ENCODE data around the gene GSDMA. TPM values are rescaled to one million over a fixed set of nuclear protein-coding genes. Genes with fewer than 3 reads are reported as not detected.

The GSDMA gene
- total RNA-seq, 1 donor from 2014 or later, result 0.29 TPM

DNA sequence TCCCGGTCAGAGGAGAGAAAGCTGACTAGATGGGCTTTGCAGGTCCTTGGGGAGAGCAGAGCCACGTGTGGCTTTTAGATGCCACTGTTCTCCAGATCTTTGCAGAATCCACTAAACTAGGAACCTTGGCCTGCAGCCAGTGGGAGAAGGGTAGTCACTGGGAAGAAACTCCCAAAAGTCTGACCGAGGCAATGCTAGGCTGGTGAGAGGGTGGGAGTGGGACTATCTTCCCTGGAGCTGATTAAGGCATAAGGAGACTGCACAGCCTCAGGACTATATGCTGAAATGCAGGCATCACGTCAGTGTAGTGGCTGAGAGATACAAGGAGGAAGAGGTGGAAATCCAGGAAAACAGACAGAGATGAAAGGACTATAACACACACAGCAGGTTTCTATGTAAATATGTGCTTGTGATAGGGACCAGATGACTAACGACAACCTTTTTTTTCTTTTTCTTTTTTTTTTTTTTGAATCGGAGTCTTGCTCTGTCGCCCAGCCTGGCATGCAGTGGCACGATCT, 2.2 kb upstream of the GSDMA start:
- ATAC-seq (no peak), DNase-seq (no peak)
- H3K4me1 ChIP-seq, result peaks cover 3% of the 10 kb centered on the region
- TF ChIP-seq, protein P1, sequence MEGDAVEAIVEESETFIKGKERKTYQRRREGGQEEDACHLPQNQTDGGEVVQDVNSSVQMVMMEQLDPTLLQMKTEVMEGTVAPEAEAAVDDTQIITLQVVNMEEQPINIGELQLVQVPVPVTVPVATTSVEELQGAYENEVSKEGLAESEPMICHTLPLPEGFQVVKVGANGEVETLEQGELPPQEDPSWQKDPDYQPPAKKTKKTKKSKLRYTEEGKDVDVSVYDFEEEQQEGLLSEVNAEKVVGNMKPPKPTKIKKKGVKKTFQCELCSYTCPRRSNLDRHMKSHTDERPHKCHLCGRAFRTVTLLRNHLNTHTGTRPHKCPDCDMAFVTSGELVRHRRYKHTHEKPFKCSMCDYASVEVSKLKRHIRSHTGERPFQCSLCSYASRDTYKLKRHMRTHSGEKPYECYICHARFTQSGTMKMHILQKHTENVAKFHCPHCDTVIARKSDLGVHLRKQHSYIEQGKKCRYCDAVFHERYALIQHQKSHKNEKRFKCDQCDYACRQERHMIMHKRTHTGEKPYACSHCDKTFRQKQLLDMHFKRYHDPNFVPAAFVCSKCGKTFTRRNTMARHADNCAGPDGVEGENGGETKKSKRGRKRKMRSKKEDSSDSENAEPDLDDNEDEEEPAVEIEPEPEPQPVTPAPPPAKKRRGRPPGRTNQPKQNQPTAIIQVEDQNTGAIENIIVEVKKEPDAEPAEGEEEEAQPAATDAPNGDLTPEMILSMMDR (IDR thresholded peaks at IDR 0.05), result no peak
- no peaks in the 10 kb centered on the region for H3K27me3 ChIP-seq
- H3K27ac ChIP-seq, result no peak overlapping the region
- intact Hi-C loops (cut with DNase I), result no loop called here
- H3K36me3 ChIP-seq, result no peaks in the 10 kb centered on the region
- H3K4me3 ChIP-seq, result no peak overlapping the region
- H3K9me3 ChIP-seq, result no peaks in the 10 kb centered on the region

GRCh38 chr17:39963829-39964228, 1.0 kb downstream of the GSDMA start:
- no peak for DNase-seq
- ATAC-seq, result no peak
- Histone ChIP-seq H3K27me3 (no peaks in the 10 kb centered on the region), H3K36me3 (no peaks in the 10 kb centered on the region), H3K9me3 (no peaks in the 10 kb centered on the region), H3K27ac (no peak overlapping the region), H3K4me1 (peaks cover 3% of the 10 kb centered on the region), H3K4me3 (no peak overlapping the region)
- TF ChIP-seq, protein P1 (IDR thresholded peaks at IDR 0.05), result no peak
- intact Hi-C loops (cut with DNase I), result no loop called here

DNA sequence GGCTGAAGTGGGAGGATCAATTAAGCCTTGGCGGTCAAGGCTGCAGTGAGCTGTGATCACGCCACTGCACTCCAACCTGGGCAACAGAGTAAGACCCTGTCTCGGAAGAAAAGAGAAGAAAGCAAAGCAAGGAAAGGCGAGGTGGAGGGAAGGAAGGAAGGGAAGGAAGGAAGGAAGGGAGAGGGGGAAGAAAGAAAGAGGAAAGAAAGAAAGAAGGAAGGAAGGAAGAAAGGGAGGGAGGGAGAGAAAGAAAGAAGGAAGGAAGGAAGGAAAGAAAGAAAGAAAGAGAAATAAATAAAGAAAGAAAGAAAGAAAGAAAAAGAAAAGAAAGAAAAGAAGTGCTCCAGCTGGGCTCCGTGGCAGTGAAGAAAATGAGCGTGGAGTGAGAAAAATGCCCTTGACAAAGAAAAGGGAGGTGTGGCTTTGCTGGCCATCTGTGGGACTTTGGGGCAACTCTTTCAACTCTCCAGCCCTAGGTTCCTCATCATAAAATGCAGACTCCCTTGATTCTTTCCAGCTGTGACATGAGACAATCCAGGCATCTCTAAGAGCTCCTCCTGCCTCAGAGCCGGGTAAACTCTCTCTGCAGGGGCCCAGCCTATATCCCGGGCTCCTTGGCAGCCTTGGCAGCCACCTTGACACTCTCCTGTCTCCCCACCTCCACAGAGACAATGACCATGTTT, 2.4 kb downstream of the GSDMA start:
- intact Hi-C loops (cut with DNase I), result no loop called here

GRCh38 chr17:39966771-39967170, 4.0 kb downstream of the GSDMA start:
- intact Hi-C loops (cut with DNase I), result no loop called here

More for the DNA sequence above, 2.4 kb downstream of the GSDMA start:
- TF ChIP-seq, protein P1 (IDR thresholded peaks at IDR 0.05), result no peak
- Histone ChIP-seq H3K4me1 (no peaks in the 10 kb centered on the region), H3K9me3 (no peaks in the 10 kb centered on the region), H3K36me3 (no peaks in the 10 kb centered on the region), H3K4me3 (no peak overlapping the region), H3K27me3 (no peaks in the 10 kb centered on the region), H3K27ac (no peak overlapping the region)
- no peak for DNase-seq
- no peak for ATAC-seq

GRCh38 chr17:39968761-39969160, 6.0 kb downstream of the GSDMA start:
- TF ChIP-seq, protein P1 (IDR thresholded peaks at IDR 0.05), result no peak
- ATAC-seq, result no peak

More at GRCh38 chr17:39966771-39967170, 4.0 kb downstream of the GSDMA start:
- DNase-seq (no peak), ATAC-seq (no peak)
- no peaks in the 10 kb centered on the region for H3K36me3 ChIP-seq
- no peaks in the 10 kb centered on the region for H3K4me1 ChIP-seq
- TF ChIP-seq, protein P1 (IDR thresholded peaks at IDR 0.05), result no peak
- peak overlapping the region; percentile 36 for H3K27ac ChIP-seq
- no peaks in the 10 kb centered on the region for H3K9me3 ChIP-seq
- no peaks in the 10 kb centered on the region for H3K27me3 ChIP-seq
- no peak overlapping the region for H3K4me3 ChIP-seq

More at GRCh38 chr17:39968761-39969160, 6.0 kb downstream of the GSDMA start:
- H3K36me3 ChIP-seq, result no peaks in the 10 kb centered on the region
- H3K4me3 ChIP-seq, result no peak overlapping the region
- no peak for DNase-seq
- no peaks in the 10 kb centered on the region for H3K27me3 ChIP-seq
- H3K4me1 ChIP-seq, result no peaks in the 10 kb centered on the region
- no peak overlapping the region for H3K27ac ChIP-seq
- no peaks in the 10 kb centered on the region for H3K9me3 ChIP-seq
- intact Hi-C loops (cut with DNase I), result no loop called here
